Nephron (organoid): ENCODE results near the gene ASCL4.

ENCODE experiments used
- H3K27ac Mint-ChIP-seq, 3 experiments: 2 replicates each; pipeline ENCODE4 v1.8.0; 2020; ENCODE audit warnings: mixed read lengths in 3 of 3, mild to moderate bottlenecking in 2 of 3, moderate library complexity in 1 of 3
- H3K27me3 Mint-ChIP-seq: 2 replicates; pipeline ENCODE4 v1.8.0; 2021; ENCODE audit warnings: low read depth, mild to moderate bottlenecking, moderate library complexity, mixed read lengths
- H3K36me3 Mint-ChIP-seq: 2 replicates; pipeline ENCODE4 v1.8.0; 2020; ENCODE audit warnings: low read depth, mixed read lengths
- H3K4me1 Mint-ChIP-seq: 2 replicates; pipeline ENCODE4 v1.8.0; 2020; ENCODE audit warnings: mixed read lengths
- H3K4me3 Mint-ChIP-seq, 3 experiments: 2 replicates each; pipeline ENCODE4 v1.8.0; 2020; ENCODE audit warnings: mild to moderate bottlenecking in 3 of 3, mixed read lengths in 3 of 3, moderate library complexity in 2 of 3
- H3K9me3 Mint-ChIP-seq: 2 replicates; pipeline ENCODE4 v1.8.0; 2020; ENCODE audit warnings: mixed read lengths
- TF ChIP-seq, protein P1 (sequence below), 3 experiments: fragments of 200-600 bp; sonication (generic); IDR thresholded peaks; one replicate each; pipeline ENCODE4 v1.5.0; 2021; ENCODE audit warnings: antibody characterized with exemption in 3 of 3; ENCODE audit not compliant: unreplicated experiment in 3 of 3

The ASCL4 gene

DNA sequence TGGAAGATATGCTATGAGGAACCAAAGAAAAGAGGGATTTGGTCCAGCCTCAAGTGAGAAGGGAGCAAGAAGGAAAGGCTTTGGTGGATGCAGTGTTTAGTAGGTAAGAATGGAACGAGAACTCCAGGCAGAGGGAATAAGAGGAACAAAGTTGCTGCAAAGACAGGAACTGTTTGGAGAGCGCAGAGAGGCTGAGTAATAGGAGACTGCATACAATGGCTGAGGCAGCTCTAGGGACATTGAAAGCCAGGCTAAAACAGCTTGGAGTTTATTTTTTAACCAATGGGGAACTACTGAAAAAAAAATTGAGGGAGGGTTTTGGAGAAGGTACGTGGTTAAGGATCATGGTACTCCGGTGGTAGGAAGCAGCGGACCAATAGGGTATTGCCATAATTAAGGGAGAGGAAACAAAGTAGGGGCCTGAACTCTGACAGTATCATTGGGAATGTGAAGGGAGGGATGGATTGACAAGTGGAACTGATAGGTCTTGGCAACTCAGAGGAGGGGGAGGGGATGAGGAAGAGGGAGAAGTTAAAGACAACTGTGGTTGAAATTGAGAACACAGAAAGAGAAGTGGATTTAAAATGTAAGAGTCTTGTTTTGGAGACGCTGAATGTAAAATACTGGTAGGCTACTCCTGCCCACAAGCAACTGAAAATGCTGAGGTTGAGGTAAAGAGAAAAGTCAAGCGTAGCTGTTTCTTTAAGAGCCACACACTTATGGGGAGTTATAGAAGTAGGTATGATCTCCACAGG is 4.8 kb downstream of the ASCL4 start:
- no peaks in the 10 kb centered on the region for H3K9me3 Mint-ChIP-seq
- no peak overlapping the region for H3K4me3 Mint-ChIP-seq
- no peak overlapping the region for H3K27ac Mint-ChIP-seq
- TF ChIP-seq, protein P1, sequence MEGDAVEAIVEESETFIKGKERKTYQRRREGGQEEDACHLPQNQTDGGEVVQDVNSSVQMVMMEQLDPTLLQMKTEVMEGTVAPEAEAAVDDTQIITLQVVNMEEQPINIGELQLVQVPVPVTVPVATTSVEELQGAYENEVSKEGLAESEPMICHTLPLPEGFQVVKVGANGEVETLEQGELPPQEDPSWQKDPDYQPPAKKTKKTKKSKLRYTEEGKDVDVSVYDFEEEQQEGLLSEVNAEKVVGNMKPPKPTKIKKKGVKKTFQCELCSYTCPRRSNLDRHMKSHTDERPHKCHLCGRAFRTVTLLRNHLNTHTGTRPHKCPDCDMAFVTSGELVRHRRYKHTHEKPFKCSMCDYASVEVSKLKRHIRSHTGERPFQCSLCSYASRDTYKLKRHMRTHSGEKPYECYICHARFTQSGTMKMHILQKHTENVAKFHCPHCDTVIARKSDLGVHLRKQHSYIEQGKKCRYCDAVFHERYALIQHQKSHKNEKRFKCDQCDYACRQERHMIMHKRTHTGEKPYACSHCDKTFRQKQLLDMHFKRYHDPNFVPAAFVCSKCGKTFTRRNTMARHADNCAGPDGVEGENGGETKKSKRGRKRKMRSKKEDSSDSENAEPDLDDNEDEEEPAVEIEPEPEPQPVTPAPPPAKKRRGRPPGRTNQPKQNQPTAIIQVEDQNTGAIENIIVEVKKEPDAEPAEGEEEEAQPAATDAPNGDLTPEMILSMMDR (IDR thresholded peaks at IDR 0.05; ENCODE audit: unreplicated experiment in 3 of 3), result no peak
- H3K27me3 Mint-ChIP-seq, result peaks cover 78% of the 10 kb centered on the region
- H3K4me1 Mint-ChIP-seq, result no peaks in the 10 kb centered on the region
- H3K36me3 Mint-ChIP-seq, result no peaks in the 10 kb centered on the region

DNA sequence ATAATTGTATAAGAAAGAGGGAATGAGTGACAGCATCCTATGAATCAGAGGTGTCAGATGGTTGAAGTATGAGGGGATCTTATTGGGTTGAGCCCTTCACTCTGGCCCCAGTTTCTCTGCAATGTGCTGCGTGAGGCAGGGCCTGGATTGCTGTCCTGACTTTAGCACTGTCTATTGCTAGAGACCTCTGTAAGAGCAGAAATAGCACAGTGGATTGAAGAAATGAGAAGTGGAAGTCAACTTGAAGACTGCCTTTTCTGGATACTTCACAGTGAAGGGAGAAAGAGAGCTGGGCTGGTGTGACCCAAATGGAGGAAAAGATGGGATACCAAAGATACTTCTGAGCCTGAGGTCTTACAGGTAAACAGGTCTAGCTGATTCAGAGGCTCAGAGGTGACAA is 5.8 kb downstream of the ASCL4 start:
- H3K4me1 Mint-ChIP-seq, result no peaks in the 10 kb centered on the region
- no peak overlapping the region for H3K27ac Mint-ChIP-seq
- H3K9me3 Mint-ChIP-seq, result no peaks in the 10 kb centered on the region
- H3K27me3 Mint-ChIP-seq, result peaks cover 68% of the 10 kb centered on the region
- TF ChIP-seq, protein P1 (IDR thresholded peaks at IDR 0.05; ENCODE audit: unreplicated experiment in 3 of 3), result no peak
- no peak overlapping the region for H3K4me3 Mint-ChIP-seq
- H3K36me3 Mint-ChIP-seq, result no peaks in the 10 kb centered on the region

DNA sequence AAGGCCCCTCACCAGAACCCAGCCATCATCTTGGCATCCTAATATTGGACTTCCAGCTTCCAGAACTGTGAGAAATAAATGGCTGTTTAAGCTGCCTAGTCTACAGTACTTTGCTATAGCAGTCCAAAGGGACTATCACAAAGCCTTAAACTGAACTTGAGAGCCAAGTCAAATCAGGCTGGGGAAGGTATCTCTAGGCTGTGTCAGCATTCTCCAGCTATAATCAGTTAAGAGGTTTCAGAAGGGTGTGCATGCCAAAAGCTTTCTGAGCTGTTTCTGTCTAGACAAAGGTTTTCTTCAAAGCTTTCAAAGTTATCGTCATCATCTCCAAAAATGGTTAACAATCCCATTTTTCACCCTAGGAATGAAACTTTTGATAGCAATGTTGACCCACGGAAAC is 7.6 kb downstream of the ASCL4 start:
- H3K27ac Mint-ChIP-seq, result no peak overlapping the region
- peaks cover 50% of the 10 kb centered on the region for H3K27me3 Mint-ChIP-seq
- no peaks in the 10 kb centered on the region for H3K4me1 Mint-ChIP-seq
- no peak overlapping the region for H3K4me3 Mint-ChIP-seq
- no peaks in the 10 kb centered on the region for H3K9me3 Mint-ChIP-seq
- no peaks in the 10 kb centered on the region for H3K36me3 Mint-ChIP-seq
- TF ChIP-seq, protein P1 (IDR thresholded peaks at IDR 0.05; ENCODE audit: unreplicated experiment in 3 of 3), result no peak

DNA sequence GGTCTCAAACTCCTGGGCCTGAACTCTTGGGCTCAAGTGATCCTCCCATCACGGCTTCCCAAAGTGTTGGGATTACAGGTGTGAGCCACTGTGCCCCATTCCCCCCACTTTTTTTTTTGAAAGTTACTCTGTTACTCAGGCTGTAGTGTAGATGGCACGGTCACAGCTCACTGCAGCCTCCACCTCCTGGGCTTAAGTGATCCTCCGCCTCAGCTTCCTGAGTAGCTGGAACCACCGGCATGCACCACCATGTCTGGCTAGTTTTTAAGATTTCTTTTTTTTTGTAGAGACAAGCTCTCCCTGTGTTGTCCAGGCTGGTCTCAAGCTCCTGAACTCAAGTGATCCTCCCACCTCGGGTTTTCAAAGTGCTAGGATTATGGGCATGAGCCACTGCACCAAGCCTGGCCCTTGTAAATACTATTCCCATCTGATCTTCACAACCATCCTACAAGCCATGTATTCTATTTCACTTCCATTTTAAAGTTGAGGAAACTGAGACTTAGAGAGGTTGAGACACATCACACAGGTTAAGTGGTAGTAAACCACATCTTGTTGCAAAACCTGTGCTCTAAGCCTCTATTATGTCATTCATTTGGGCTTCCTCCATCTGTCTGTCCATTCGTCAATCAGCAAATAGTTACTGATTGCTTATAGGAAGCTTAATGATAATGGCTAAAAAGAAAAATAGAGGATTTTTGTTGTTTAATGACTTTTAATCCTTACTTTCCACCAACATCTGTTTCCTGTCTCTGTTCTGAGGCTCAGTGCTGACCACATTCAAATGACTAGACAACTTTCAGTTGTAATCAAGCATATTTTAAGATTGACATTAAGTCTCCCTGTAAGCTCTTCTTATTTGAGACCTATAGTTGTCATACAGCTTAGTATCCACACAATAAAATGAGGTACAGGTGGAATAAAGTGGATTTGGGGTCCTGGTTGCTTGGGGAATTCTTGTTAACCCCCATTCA is 9.2 kb downstream of the ASCL4 start:
- Mint-ChIP-seq H3K36me3 (no peaks in the 10 kb centered on the region), H3K4me1 (no peaks in the 10 kb centered on the region), H3K9me3 (no peaks in the 10 kb centered on the region), H3K27ac (no peak overlapping the region), H3K4me3 (no peak overlapping the region), H3K27me3 (peaks cover 47% of the 10 kb centered on the region)
- TF ChIP-seq, protein P1 (IDR thresholded peaks at IDR 0.05; ENCODE audit: unreplicated experiment in 3 of 3), result no peak

DNA sequence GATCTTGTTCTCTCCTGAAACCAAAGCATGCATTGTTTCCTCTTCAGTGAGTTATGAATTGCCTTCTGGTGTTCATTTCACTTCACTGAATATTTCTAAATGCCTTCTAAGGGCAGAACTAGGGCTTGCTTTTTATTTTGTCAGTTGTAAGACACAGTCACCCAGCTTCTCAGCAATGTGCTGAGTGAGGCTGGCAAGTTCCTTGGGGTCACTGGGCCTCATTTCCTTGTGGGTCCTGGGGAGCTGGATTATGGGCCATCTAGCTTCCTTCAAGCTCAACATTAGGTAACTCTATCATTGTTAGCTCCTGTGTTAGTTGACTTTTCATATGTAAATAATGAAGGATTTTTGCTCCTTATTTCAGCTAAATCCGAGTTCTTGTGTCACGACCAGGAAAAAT is 13.8 kb downstream of the ASCL4 start:
- Mint-ChIP-seq H3K9me3 (peaks cover 7% of the 10 kb centered on the region), H3K27ac (no peak overlapping the region), H3K4me3 (no peak overlapping the region), H3K27me3 (peaks cover 21% of the 10 kb centered on the region), H3K4me1 (no peaks in the 10 kb centered on the region), H3K36me3 (no peaks in the 10 kb centered on the region)
- TF ChIP-seq, protein P1 (IDR thresholded peaks at IDR 0.05; ENCODE audit: unreplicated experiment in 3 of 3), result no peak
